WTC11 (cell line): ENCODE data around the gene TAGLN3. TPM values are rescaled to one million over a fixed set of nuclear protein-coding genes. Genes with fewer than 3 reads are reported as not detected.

Experiments used
- ATAC-seq: fragments of 200-7000 bp; cut with Tn5 transposase; 2 replicates; pipeline ENCODE4 v1.10.0; 2021; ENCODE audit warnings: mild to moderate bottlenecking, moderate library complexity
- CTCF ChIA-PET: fragments of 300-600 bp; sonication (Branson Sonifier 250); formaldehyde crosslinking; loops from one replicate; lab custom pipeline; 2021; ENCODE audit warnings: antibody characterized with exemption; lab: Charles Lee
- POLR2A ChIA-PET: fragments of 350-600 bp; sonication (Branson Sonifier 250); formaldehyde crosslinking; loops from one replicate; lab custom pipeline; 2021; ENCODE audit warnings: antibody characterized with exemption; lab: Charles Lee
- DNase-seq: peaks from one replicate; pipeline ENCODE4 v3.0.0; 2021; ENCODE audit warnings: low spot score
- H3K27ac Mint-ChIP-seq: 2 replicates; pipeline ENCODE4 v1.8.0; 2021; ENCODE audit warnings: mixed read lengths
- H3K27me3 Mint-ChIP-seq: 2 replicates; pipeline ENCODE4 v1.8.0; 2021; ENCODE audit warnings: low read depth, mild to moderate bottlenecking, moderate library complexity, mixed read lengths
- H3K36me3 Mint-ChIP-seq: 2 replicates; pipeline ENCODE4 v1.8.0; 2021; ENCODE audit warnings: mixed read lengths
- H3K4me1 Mint-ChIP-seq: 2 replicates; pipeline ENCODE4 v1.8.0; 2022; ENCODE audit warnings: mixed read lengths
- H3K4me3 Mint-ChIP-seq: 2 replicates; pipeline ENCODE4 v1.8.0; 2021; ENCODE audit warnings: mild to moderate bottlenecking, moderate library complexity, mixed read lengths
- H3K9me3 Mint-ChIP-seq: 2 replicates; pipeline ENCODE4 v1.8.0; 2021; ENCODE audit warnings: mixed read lengths
- CBFB ChIP-seq: sonication (generic); formaldehyde crosslinking; IDR thresholded peaks from 2 replicates; pipeline ENCODE4 v1.8.1; 2022; ENCODE audit warnings: mild to moderate bottlenecking, low read depth, missing genetic modification reagents
- CDX4 ChIP-seq: fragments of 250-450 bp; sonication (Bioruptor Pico); IDR thresholded peaks from 2 replicates; pipeline ENCODE4 v1.9.0; 2021; ENCODE audit warnings: moderate library complexity, mild to moderate bottlenecking, inconsistent platforms, borderline replicate concordance
- CREB1 ChIP-seq: sonication (generic); formaldehyde crosslinking; IDR thresholded peaks from 2 replicates; pipeline ENCODE4 v1.8.0; 2023; ENCODE audit warnings: mild to moderate bottlenecking, missing genetic modification reagents
- ELF4 ChIP-seq: sonication (generic); formaldehyde crosslinking; IDR thresholded peaks from 2 replicates; pipeline ENCODE4 v1.8.1; 2022; ENCODE audit warnings: low read depth, mild to moderate bottlenecking, moderate library complexity, missing genetic modification reagents
- EMX1 ChIP-seq: fragments of 250-450 bp; sonication (Bioruptor Pico); IDR thresholded peaks from 2 replicates; pipeline ENCODE4 v1.8.0; 2021; ENCODE audit warnings: mild to moderate bottlenecking
- ESRRA ChIP-seq: sonication (generic); formaldehyde crosslinking; IDR thresholded peaks from 2 replicates; pipeline ENCODE4 v1.8.1; 2022; ENCODE audit warnings: mild to moderate bottlenecking, missing genetic modification reagents, borderline replicate concordance
- ETV6 ChIP-seq: sonication (generic); formaldehyde crosslinking; IDR thresholded peaks from 2 replicates; pipeline ENCODE4 v1.8.1; 2022; ENCODE audit warnings: mild to moderate bottlenecking, missing genetic modification reagents
- FOXJ3 ChIP-seq: sonication (generic); formaldehyde crosslinking; IDR thresholded peaks from 2 replicates; pipeline ENCODE4 v1.9.0; 2021; ENCODE audit warnings: missing genetic modification reagents, mild to moderate bottlenecking, borderline replicate concordance
- GABPB1 ChIP-seq: sonication (generic); formaldehyde crosslinking; IDR thresholded peaks from 2 replicates; pipeline ENCODE4 v1.8.1; 2023; ENCODE audit warnings: mild to moderate bottlenecking, missing genetic modification reagents
- GTF2I ChIP-seq: fragments of 250-450 bp; sonication (Bioruptor Pico); conservative IDR thresholded peaks from 2 replicates; pipeline ENCODE4 v1.4.0; 2021; ENCODE audit warnings: mild to moderate bottlenecking
- HMGA2 ChIP-seq: fragments of 250-450 bp; sonication (Bioruptor Pico); IDR thresholded peaks from 2 replicates; pipeline ENCODE4 v1.4.0; 2021; ENCODE audit warnings: mild to moderate bottlenecking, moderate library complexity
- HMGXB4 ChIP-seq: sonication (generic); formaldehyde crosslinking; IDR thresholded peaks from 2 replicates; pipeline ENCODE4 v1.8.1; 2023; ENCODE audit warnings: mild to moderate bottlenecking, moderate library complexity, missing genetic modification reagents
- NFE2L1 ChIP-seq: sonication (generic); formaldehyde crosslinking; IDR thresholded peaks from 2 replicates; pipeline ENCODE4 v1.8.1; 2023; ENCODE audit warnings: missing genetic modification reagents
- NR1H2 ChIP-seq: sonication (generic); formaldehyde crosslinking; IDR thresholded peaks from 2 replicates; pipeline ENCODE4 v1.9.0; 2021; ENCODE audit warnings: mild to moderate bottlenecking, moderate library complexity, missing genetic modification reagents
- NR2C2 ChIP-seq: sonication (generic); formaldehyde crosslinking; IDR thresholded peaks from 2 replicates; pipeline ENCODE4 v1.8.0; 2022; ENCODE audit warnings: mild to moderate bottlenecking, missing genetic modification reagents
- RELA ChIP-seq: sonication (generic); formaldehyde crosslinking; IDR thresholded peaks from 2 replicates; pipeline ENCODE4 v1.8.1; 2022; ENCODE audit warnings: missing genetic modification reagents, mild to moderate bottlenecking, borderline replicate concordance
- RORB ChIP-seq: fragments of 250-450 bp; sonication (Bioruptor Pico); IDR thresholded peaks from 2 replicates; pipeline ENCODE4 v1.9.0; 2021; ENCODE audit warnings: mild to moderate bottlenecking
- SMAD4 ChIP-seq: sonication (generic); formaldehyde crosslinking; IDR thresholded peaks from 2 replicates; pipeline ENCODE4 v1.8.0; 2022; ENCODE audit warnings: mild to moderate bottlenecking, missing genetic modification reagents
- SOX15 ChIP-seq: fragments of 250-450 bp; sonication (Bioruptor Pico); IDR thresholded peaks from 2 replicates; pipeline ENCODE4 v1.9.0; 2021; ENCODE audit warnings: mild to moderate bottlenecking
- TCF7 ChIP-seq: sonication (generic); formaldehyde crosslinking; IDR thresholded peaks from 2 replicates; pipeline ENCODE4 v1.8.0; 2022; ENCODE audit warnings: mild to moderate bottlenecking, low read depth, missing genetic modification reagents, moderate library complexity
- ZBTB21 ChIP-seq: sonication (generic); formaldehyde crosslinking; IDR thresholded peaks from 2 replicates; pipeline ENCODE4 v1.8.1; 2023; ENCODE audit warnings: mild to moderate bottlenecking, missing genetic modification reagents, borderline replicate concordance
- ZMAT4 ChIP-seq: fragments of 250-450 bp; sonication (Bioruptor Pico); IDR thresholded peaks from 2 replicates; pipeline ENCODE4 v1.9.0; 2021; ENCODE audit warnings: mild to moderate bottlenecking
- ZNF121 ChIP-seq: sonication (generic); formaldehyde crosslinking; IDR thresholded peaks from 2 replicates; pipeline ENCODE4 v1.8.0; 2023; ENCODE audit warnings: missing genetic modification reagents
- ZNF219 ChIP-seq: sonication (generic); formaldehyde crosslinking; IDR thresholded peaks from 2 replicates; pipeline ENCODE4 v1.8.0; 2023; ENCODE audit warnings: missing genetic modification reagents, mild to moderate bottlenecking, borderline replicate concordance
- ZNF317 ChIP-seq: sonication (generic); formaldehyde crosslinking; IDR thresholded peaks from 2 replicates; pipeline ENCODE4 v1.8.1; 2023; ENCODE audit warnings: low read depth, mild to moderate bottlenecking, moderate library complexity, missing genetic modification reagents, borderline replicate concordance
- total RNA-seq: library from RNA; stranded (reverse); gene quantifications from 3 replicates; pipeline ENCODE4 v1.2.3, GENCODE V29; 2021
- TF ChIP-seq, protein P1 (sequence below): sonication (generic); formaldehyde crosslinking; IDR thresholded peaks from 2 replicates; pipeline ENCODE4 v1.8.1; 2023; ENCODE audit warnings: mild to moderate bottlenecking, missing genetic modification reagents
- TF ChIP-seq, protein P2 (sequence below): sonication (generic); formaldehyde crosslinking; IDR thresholded peaks from 2 replicates; pipeline ENCODE4 v1.8.0; 2022; ENCODE audit warnings: mild to moderate bottlenecking, missing genetic modification reagents
- TF ChIP-seq, protein P3 (sequence below): sonication (generic); formaldehyde crosslinking; IDR thresholded peaks from 2 replicates; pipeline ENCODE4 v1.8.1; 2023; ENCODE audit warnings: mild to moderate bottlenecking, missing genetic modification reagents, moderate library complexity
- TF ChIP-seq, protein P4 (sequence below): sonication (generic); formaldehyde crosslinking; conservative IDR thresholded peaks from 2 replicates; pipeline ENCODE4 v1.8.1; 2022; ENCODE audit warnings: mild to moderate bottlenecking, missing genetic modification reagents

The TAGLN3 gene
- total RNA-seq, 1 experiment from 2014 or later, result 2.8 TPM

GRCh38 chr3:112053229-112053628 lies 54.5 kb downstream of the TAGLN3 start:
- Mint-ChIP-seq H3K27ac (no peak overlapping the region), H3K36me3 (no peaks in the 10 kb centered on the region), H3K4me1 (peaks cover 36% of the 10 kb centered on the region)
- CTCF ChIA-PET, result interaction anchor here (0.7 to 3.2 kb wide), 6 partner anchors 10 to 85 kb away, joined by 3 to 13 read pairs (median 5); no protein-coding TSS in a partner anchor
- no peak for TF ChIP-seq EMX1 (CRISPR knock-in tag)
- TF ChIP-seq, protein P1, sequence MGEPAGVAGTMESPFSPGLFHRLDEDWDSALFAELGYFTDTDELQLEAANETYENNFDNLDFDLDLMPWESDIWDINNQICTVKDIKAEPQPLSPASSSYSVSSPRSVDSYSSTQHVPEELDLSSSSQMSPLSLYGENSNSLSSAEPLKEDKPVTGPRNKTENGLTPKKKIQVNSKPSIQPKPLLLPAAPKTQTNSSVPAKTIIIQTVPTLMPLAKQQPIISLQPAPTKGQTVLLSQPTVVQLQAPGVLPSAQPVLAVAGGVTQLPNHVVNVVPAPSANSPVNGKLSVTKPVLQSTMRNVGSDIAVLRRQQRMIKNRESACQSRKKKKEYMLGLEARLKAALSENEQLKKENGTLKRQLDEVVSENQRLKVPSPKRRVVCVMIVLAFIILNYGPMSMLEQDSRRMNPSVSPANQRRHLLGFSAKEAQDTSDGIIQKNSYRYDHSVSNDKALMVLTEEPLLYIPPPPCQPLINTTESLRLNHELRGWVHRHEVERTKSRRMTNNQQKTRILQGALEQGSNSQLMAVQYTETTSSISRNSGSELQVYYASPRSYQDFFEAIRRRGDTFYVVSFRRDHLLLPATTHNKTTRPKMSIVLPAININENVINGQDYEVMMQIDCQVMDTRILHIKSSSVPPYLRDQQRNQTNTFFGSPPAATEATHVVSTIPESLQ (CRISPR knock-in tag), result no peak
- TF ChIP-seq NR2C2, result no peak
- TF ChIP-seq CREB1 (CRISPR knock-in tag), result no peak
- TF ChIP-seq ESRRA, result no peak
- TF ChIP-seq FOXJ3 (CRISPR knock-in tag), result no peak
- TF ChIP-seq, protein P2, sequence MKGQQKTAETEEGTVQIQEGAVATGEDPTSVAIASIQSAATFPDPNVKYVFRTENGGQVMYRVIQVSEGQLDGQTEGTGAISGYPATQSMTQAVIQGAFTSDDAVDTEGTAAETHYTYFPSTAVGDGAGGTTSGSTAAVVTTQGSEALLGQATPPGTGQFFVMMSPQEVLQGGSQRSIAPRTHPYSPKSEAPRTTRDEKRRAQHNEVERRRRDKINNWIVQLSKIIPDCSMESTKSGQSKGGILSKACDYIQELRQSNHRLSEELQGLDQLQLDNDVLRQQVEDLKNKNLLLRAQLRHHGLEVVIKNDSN (CRISPR knock-in tag), result no peak
- TF ChIP-seq ZBTB21 (CRISPR knock-in tag), result no peak
- TF ChIP-seq TCF7 (CRISPR knock-in tag), result no peak
- TF ChIP-seq, protein P3, sequence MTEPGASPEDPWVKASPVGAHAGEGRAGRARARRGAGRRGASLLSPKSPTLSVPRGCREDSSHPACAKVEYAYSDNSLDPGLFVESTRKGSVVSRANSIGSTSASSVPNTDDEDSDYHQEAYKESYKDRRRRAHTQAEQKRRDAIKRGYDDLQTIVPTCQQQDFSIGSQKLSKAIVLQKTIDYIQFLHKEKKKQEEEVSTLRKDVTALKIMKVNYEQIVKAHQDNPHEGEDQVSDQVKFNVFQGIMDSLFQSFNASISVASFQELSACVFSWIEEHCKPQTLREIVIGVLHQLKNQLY (CRISPR knock-in tag), result no peak
- TF ChIP-seq, all 79 proteins: peak for 0
- H3K27me3 Mint-ChIP-seq, result peaks cover 2% of the 10 kb centered on the region
- no peak overlapping the region for H3K4me3 Mint-ChIP-seq
- POLR2A ChIA-PET, result interaction anchor here (0.7 kb wide), 1 partner anchor 451 kb away, joined by 3 read pairs; no protein-coding TSS in a partner anchor
- H3K9me3 Mint-ChIP-seq, result no peaks in the 10 kb centered on the region
- no peak for DNase-seq
- no peak for ATAC-seq

GRCh38 chr3:112056451-112056929 lies 57.8 kb downstream of the TAGLN3 start:
- no peak for DNase-seq
- TF ChIP-seq CDX4 (CRISPR knock-in tag) (no peak), ETV6 (CRISPR knock-in tag) (no peak), SOX15 (no peak), SMAD4 (no peak), CBFB (CRISPR knock-in tag) (no peak), RELA (CRISPR knock-in tag) (no peak), GABPB1 (CRISPR knock-in tag) (no peak), GTF2I (CRISPR knock-in tag) (no peak), HMGXB4 (CRISPR knock-in tag) (no peak), ZNF317 (no peak), RORB (CRISPR knock-in tag) (no peak), ELF4 (CRISPR knock-in tag) (no peak), NR1H2 (CRISPR knock-in tag) (no peak), HMGA2 (CRISPR knock-in tag) (no peak), NFE2L1 (no peak), ZNF121 (CRISPR knock-in tag) (no peak), ZNF219 (CRISPR knock-in tag) (no peak), ZMAT4 (CRISPR knock-in tag) (no peak)
- TF ChIP-seq, protein P4, sequence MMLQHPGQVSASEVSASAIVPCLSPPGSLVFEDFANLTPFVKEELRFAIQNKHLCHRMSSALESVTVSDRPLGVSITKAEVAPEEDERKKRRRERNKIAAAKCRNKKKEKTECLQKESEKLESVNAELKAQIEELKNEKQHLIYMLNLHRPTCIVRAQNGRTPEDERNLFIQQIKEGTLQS (CRISPR knock-in tag), result no peak
- H3K4me3 Mint-ChIP-seq, result no peak overlapping the region
- no peak overlapping the region for H3K27ac Mint-ChIP-seq
- H3K4me1 Mint-ChIP-seq, result peaks cover 32% of the 10 kb centered on the region
- peaks cover 23% of the 10 kb centered on the region for H3K9me3 Mint-ChIP-seq
- peaks cover 20% of the 10 kb centered on the region for H3K36me3 Mint-ChIP-seq
- no peak for ATAC-seq
- H3K27me3 Mint-ChIP-seq, result peaks cover 6% of the 10 kb centered on the region; the same call in 1 of the 2 replicates
- ChIA-PET POLR2A (no interaction called here), CTCF (interaction anchor here (1.1 to 2.0 kb wide), 2 partner anchors 13 to 15 kb away, joined by 3 to 6 read pairs; no protein-coding TSS in a partner anchor)
